ENCODE results near the gene ITGA11.

- TF ChIP-seq CTCF (conservative IDR thresholded peaks at IDR 0.05 in 1 of 2, IDR thresholded peaks at IDR 0.05 in 1 of 2; ENCODE audit: low read depth in 1 of 2, low read length in 2 of 2): no peak
- TF ChIP-seq EZH2 (IDR thresholded peaks at IDR 0.05; ENCODE audit: low read length, missing control alignments): no peak
Measured at GRCh38 chr15:68431792-68432401, at the start of gene ITGA11.

All from fibroblast of lung (primary cell).